H1 (cell line): ENCODE measurements around the gene DPP10. TPM values are rescaled to one million over a fixed set of nuclear protein-coding genes. Genes with fewer than 3 reads are reported as not detected.

Experiments used
- CTCF ChIA-PET: fragments of 300-600 bp; sonication (Branson Sonifier 250); formaldehyde crosslinking; loops from one replicate; lab custom pipeline; 2021; ENCODE audit not compliant: partially characterized antibody; lab: Charles Lee
- POLR2A ChIA-PET: fragments of 300-600 bp; sonication (Branson Sonifier 250); formaldehyde crosslinking; loops from one replicate; lab custom pipeline; 2021; ENCODE audit warnings: inconsistent platforms; ENCODE audit not compliant: partially characterized antibody; lab: Charles Lee
- DNase-seq, 2 experiments: peaks; one replicate each; pipeline versions ENCODE4 v3.0.0 to v3.0.0-alpha.2; 2010 to 2022; ENCODE audit warnings: low spot score in 2 of 2, low read depth in 1 of 2, mixed read lengths in 1 of 2
- FAIRE-seq: peaks from 2 replicates; lab custom pipeline; 2011; peaks lifted over from hg19 to GRCh38; lab: Jason Lieb, UNC
- H2AFZ ChIP-seq: 2 replicates; pipeline ENCODE4 v1.8.1; 2012; ENCODE audit warnings: low read length, inconsistent platforms
- H2AK5ac ChIP-seq: 2 replicates; pipeline ENCODE4 v1.6.1; 2013; ENCODE audit warnings: low read depth, low read length
- H2BK120ac ChIP-seq: replicated peaks from 2 replicates; pipeline ENCODE3; 2013; ENCODE audit warnings: low read depth, low read length, inconsistent platforms
- H2BK12ac ChIP-seq: 2 replicates; pipeline ENCODE4 v1.6.1; 2013; ENCODE audit warnings: low read depth, low read length
- H2BK15ac ChIP-seq: 2 replicates; pipeline ENCODE4 v1.6.1; 2013; ENCODE audit warnings: low read length
- H2BK20ac ChIP-seq: 2 replicates; pipeline ENCODE4 v1.6.1; 2013; ENCODE audit warnings: low read length
- H2BK5ac ChIP-seq: 2 replicates; pipeline ENCODE4 v1.6.1; 2013; ENCODE audit warnings: low read depth, low read length
- H3K14ac ChIP-seq: 2 replicates; pipeline ENCODE4 v1.6.1; 2013; ENCODE audit warnings: inconsistent platforms; ENCODE audit not compliant: insufficient read length
- H3K18ac ChIP-seq: 2 replicates; pipeline ENCODE4 v1.6.1; 2013; ENCODE audit warnings: low read length; ENCODE audit errors: extremely low read depth
- H3K23ac ChIP-seq: 2 replicates; pipeline ENCODE4 v1.6.1; 2013; ENCODE audit warnings: inconsistent platforms; ENCODE audit not compliant: insufficient read length
- H3K23me2 ChIP-seq: 2 replicates; pipeline ENCODE4 v1.6.1; 2013; ENCODE audit warnings: low read depth, low read length
- H3K27ac ChIP-seq: 2 replicates; pipeline ENCODE4 v1.6.1; 2011; ENCODE audit warnings: low read depth, low read length, inconsistent platforms
- H3K27me3 ChIP-seq, 4 experiments: replicated peaks in 1 of 4; 1 replicate in 1 of 4; 2 replicates in 3 of 4; pipeline versions ENCODE4 v1.6.1 to v1.8.1; 2011 to 2013; ENCODE audit warnings: low read length in 3 of 4, mild to moderate bottlenecking in 3 of 4, inconsistent platforms in 2 of 4, mixed read lengths in 2 of 4, moderate library complexity in 1 of 4; ENCODE audit not compliant: control insufficient read depth in 3 of 4, insufficient read depth in 3 of 4; ENCODE audit errors: extremely low read depth in 1 of 4
- H3K36me3 ChIP-seq, 4 experiments: 2 replicates each; pipeline versions ENCODE4 v1.6.1 to v1.8.1; 2011 to 2013; ENCODE audit warnings: mild to moderate bottlenecking in 4 of 4, low read length in 3 of 4, moderate library complexity in 2 of 4, control low read depth in 1 of 4, inconsistent platforms in 1 of 4; ENCODE audit not compliant: insufficient read depth in 4 of 4, control insufficient read depth in 2 of 4
- H3K4ac ChIP-seq: replicated peaks from 2 replicates; pipeline ENCODE3; 2013; ENCODE audit warnings: low read length, low read depth, mixed read lengths, inconsistent platforms; ENCODE audit not compliant: insufficient read length
- H3K4me1 ChIP-seq, 4 experiments: replicated peaks in 1 of 4; 1 replicate in 1 of 4; 2 replicates in 3 of 4; pipeline versions ENCODE4 v1.6.1 to v1.8.1; 2011 to 2013; ENCODE audit warnings: low read length in 3 of 4, inconsistent platforms in 2 of 4, mixed read lengths in 1 of 4; ENCODE audit not compliant: insufficient read depth in 4 of 4, control insufficient read depth in 3 of 4
- H3K4me2 ChIP-seq, 2 experiments: 2 replicates each; pipeline versions ENCODE4 v1.6.1 to v1.8.1; 2011 to 2013; ENCODE audit warnings: low read depth in 2 of 2, low read length in 2 of 2, control low read depth in 1 of 2, inconsistent platforms in 1 of 2, mild to moderate bottlenecking in 1 of 2; ENCODE audit not compliant: insufficient read depth in 1 of 2
- H3K4me3 ChIP-seq, 4 experiments: fragments of 200-600, 300-600 bp in 1 of 4; sonication (generic), shearing (Covaris generic), sonication (Bioruptor Twin) in 1 of 4; 2 replicates each; pipeline versions ENCODE4 v1.5.1 to v1.8.1; 2011 to 2016; ENCODE audit warnings: low read length in 4 of 4, low read depth in 3 of 4, control low read depth in 2 of 4, inconsistent platforms in 2 of 4, mild to moderate bottlenecking in 2 of 4, mixed read lengths in 1 of 4, moderate library complexity in 1 of 4; ENCODE audit not compliant: insufficient read depth in 2 of 4; ENCODE audit errors: extremely low read depth in 1 of 4
- H3K56ac ChIP-seq: replicated peaks from 2 replicates; pipeline ENCODE3; 2013; ENCODE audit warnings: low read depth, mild to moderate bottlenecking, mixed read lengths, low read length, inconsistent platforms; ENCODE audit not compliant: insufficient read length
- H3K79me1 ChIP-seq: 2 replicates; pipeline ENCODE4 v1.6.1; 2013; ENCODE audit warnings: low read depth, low read length, control low read depth
- H3K79me2 ChIP-seq, 2 experiments: 2 replicates each; pipeline versions ENCODE4 v1.6.1 to v1.8.1; 2012 to 2013; ENCODE audit warnings: low read length in 2 of 2, mild to moderate bottlenecking in 2 of 2, inconsistent platforms in 1 of 2; ENCODE audit not compliant: insufficient read depth in 2 of 2, control insufficient read depth in 1 of 2
- H3K9ac ChIP-seq, 4 experiments: replicated peaks in 1 of 4; 1 replicate in 1 of 4; 2 replicates in 3 of 4; pipeline versions ENCODE4 v1.6.1 to v1.8.1; 2011 to 2013; ENCODE audit warnings: low read depth in 3 of 4, low read length in 3 of 4, control low read depth in 2 of 4, mild to moderate bottlenecking in 2 of 4, moderate library complexity in 2 of 4, inconsistent platforms in 1 of 4; ENCODE audit errors: extremely low read depth in 1 of 4
- H3K9me3 ChIP-seq, 2 experiments: 2 replicates each; pipeline versions ENCODE4 v1.6.1 to v1.8.1; 2012 to 2013; ENCODE audit warnings: mild to moderate bottlenecking in 2 of 2, moderate library complexity in 2 of 2, control low read depth in 1 of 2, inconsistent platforms in 1 of 2, low read depth in 1 of 2, low read length in 1 of 2, mixed read lengths in 1 of 2; ENCODE audit not compliant: insufficient read depth in 2 of 2
- H4K20me1 ChIP-seq, 2 experiments: replicated peaks in 1 of 2; 2 replicates each; pipeline versions ENCODE3 to v1.8.1; 2011 to 2013; ENCODE audit warnings: inconsistent platforms in 2 of 2, low read length in 2 of 2, mild to moderate bottlenecking in 1 of 2; ENCODE audit not compliant: insufficient read depth in 2 of 2, control insufficient read depth in 1 of 2
- H4K5ac ChIP-seq: 2 replicates; pipeline ENCODE4 v1.6.1; 2013; ENCODE audit warnings: low read length, low read depth, mixed read lengths, inconsistent platforms; ENCODE audit not compliant: insufficient read length
- H4K8ac ChIP-seq: 2 replicates; pipeline ENCODE4 v1.8.0; 2013; ENCODE audit warnings: mild to moderate bottlenecking, moderate library complexity, low read length, inconsistent platforms; ENCODE audit not compliant: insufficient read depth; ENCODE audit errors: extremely low read depth
- H4K91ac ChIP-seq: replicated peaks from 2 replicates; pipeline ENCODE3; 2013; ENCODE audit warnings: low read length, mixed read lengths, inconsistent platforms; ENCODE audit not compliant: insufficient read length
- BCL11A ChIP-seq, 2 experiments: IDR thresholded peaks; one replicate each; pipeline ENCODE4 v1.6.1; 2011; ENCODE audit warnings: low read depth in 2 of 2, low read length in 2 of 2, mild to moderate bottlenecking in 2 of 2
- GABPA ChIP-seq: IDR thresholded peaks from 2 replicates; pipeline ENCODE4 v1.6.1; 2011; ENCODE audit warnings: mild to moderate bottlenecking, low read length, moderate library complexity, borderline replicate concordance; ENCODE audit not compliant: insufficient read depth
- RAD21 ChIP-seq, 2 experiments: IDR thresholded peaks in 1 of 2; conservative IDR thresholded peaks in 1 of 2; 2 replicates each; pipeline ENCODE4 v1.6.1; 2011; ENCODE audit warnings: low read depth in 2 of 2, low read length in 2 of 2, improper control_type of control experiment in 1 of 2, inconsistent platforms in 1 of 2, mild to moderate bottlenecking in 1 of 2, moderate library complexity in 1 of 2
- SIN3A ChIP-seq, 2 experiments: IDR thresholded peaks in 1 of 2; conservative IDR thresholded peaks in 1 of 2; 2 replicates each; pipeline ENCODE4 v1.6.1; 2011 to 2012; ENCODE audit warnings: low read length in 2 of 2, improper control_type of control experiment in 1 of 2, low read depth in 1 of 2, mild to moderate bottlenecking in 1 of 2
- TAF1 ChIP-seq: IDR thresholded peaks from 2 replicates; pipeline ENCODE4 v1.6.1; 2011; ENCODE audit warnings: mild to moderate bottlenecking, low read depth, low read length
- TCF12 ChIP-seq: IDR thresholded peaks from 2 replicates; pipeline ENCODE4 v1.6.1; 2011; ENCODE audit warnings: low read depth, mild to moderate bottlenecking, low read length
- polyA plus RNA-seq, 7 experiments: library from polyadenylated mRNA; depleted of rRNA in 3 of 7; stranded (reverse) in 5 of 7; unstranded in 2 of 7; fragments of >200 nt in 5 of 7; fragments of 200-250 nt in 2 of 7; gene quantifications; 1 replicate in 5 of 7; 2 replicates in 1 of 7; 4 replicates in 1 of 7; pipeline versions ENCODE4 v1.2.1 to v1.2.3, GENCODE V29; 2011 to 2013; ENCODE audit warnings: missing spikeins in 2 of 7, mixed read lengths in 2 of 7
- total RNA-seq: library from RNA; stranded (reverse); fragmentation: NEBNext Ultra II Directional; extraction: Animal tissue kit (Norgen Biotek cat#: 25700); gene quantifications from 2 replicates; pipeline ENCODE4 v1.2.1, GENCODE V29; 2021
- TF ChIP-seq, protein P1 (sequence below): IDR thresholded peaks from 2 replicates; pipeline ENCODE4 v1.6.1; 2012; ENCODE audit warnings: low read length, inconsistent platforms
- TF ChIP-seq, protein P2 (sequence below): IDR thresholded peaks from 2 replicates; pipeline ENCODE4 v1.6.1; 2011; ENCODE audit warnings: low read depth, mild to moderate bottlenecking, low read length; ENCODE audit not compliant: insufficient read depth
- TF ChIP-seq, protein P3 (sequence below): IDR thresholded peaks from 2 replicates; pipeline ENCODE4 v1.6.1; 2012; ENCODE audit warnings: inconsistent platforms

The DPP10 gene
- total and polyA plus RNA-seq, 2 of the 8 experiments (the other 6 are each of a cell fraction or from before 2014, with no cell fraction given) = 3.3 to 7.2 TPM

DNA sequence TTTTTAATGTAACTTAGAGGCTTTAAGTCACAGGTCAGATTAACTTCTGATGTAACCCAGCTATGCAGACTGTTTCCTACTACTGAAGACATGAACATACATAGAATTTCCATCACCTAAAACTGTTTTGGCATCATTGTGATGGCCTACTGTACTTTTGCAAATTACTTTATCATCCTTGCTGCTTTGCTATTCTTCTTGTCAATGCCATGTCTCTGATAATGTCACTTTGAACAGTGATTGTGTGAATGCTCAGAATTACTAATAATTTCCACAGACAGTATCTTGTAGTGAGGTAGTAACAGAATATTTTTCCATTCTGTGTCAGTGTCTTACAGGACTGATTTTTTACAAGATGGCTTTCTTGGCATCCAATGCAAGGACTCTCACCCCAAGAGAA is 663.5 kb downstream of the DPP10 start:
- Histone ChIP-seq H3K27me3 (no peaks in the 10 kb centered on the region), H3K23ac (no peak overlapping the region), H3K56ac (no peak overlapping the region), H4K20me1 (no peaks in the 10 kb centered on the region), H2AK5ac (no peak overlapping the region), H3K9ac (no peak overlapping the region), H3K79me2 (no peaks in the 10 kb centered on the region), H4K91ac (no peak overlapping the region), H2BK5ac (no peak overlapping the region), H3K9me3 (no peaks in the 10 kb centered on the region; a peak in 1 of 4 replicates), H2BK20ac (no peak overlapping the region), H3K4me2 (no peak overlapping the region), H3K18ac (no peak overlapping the region), H2AFZ (no peak overlapping the region), H3K4me3 (no peak overlapping the region), H3K4me1 (no peaks in the 10 kb centered on the region), H2BK15ac (no peak overlapping the region), H3K79me1 (no peaks in the 10 kb centered on the region), H3K4ac (no peak overlapping the region), H3K23me2 (no peaks in the 10 kb centered on the region), H4K5ac (no peak overlapping the region), H2BK12ac (no peak overlapping the region), H4K8ac (no peak overlapping the region), H3K14ac (no peak overlapping the region), H2BK120ac (no peak overlapping the region), H3K36me3 (no peaks in the 10 kb centered on the region), H3K27ac (no peak overlapping the region)
- no peak for DNase-seq
- TF ChIP-seq, protein P1, sequence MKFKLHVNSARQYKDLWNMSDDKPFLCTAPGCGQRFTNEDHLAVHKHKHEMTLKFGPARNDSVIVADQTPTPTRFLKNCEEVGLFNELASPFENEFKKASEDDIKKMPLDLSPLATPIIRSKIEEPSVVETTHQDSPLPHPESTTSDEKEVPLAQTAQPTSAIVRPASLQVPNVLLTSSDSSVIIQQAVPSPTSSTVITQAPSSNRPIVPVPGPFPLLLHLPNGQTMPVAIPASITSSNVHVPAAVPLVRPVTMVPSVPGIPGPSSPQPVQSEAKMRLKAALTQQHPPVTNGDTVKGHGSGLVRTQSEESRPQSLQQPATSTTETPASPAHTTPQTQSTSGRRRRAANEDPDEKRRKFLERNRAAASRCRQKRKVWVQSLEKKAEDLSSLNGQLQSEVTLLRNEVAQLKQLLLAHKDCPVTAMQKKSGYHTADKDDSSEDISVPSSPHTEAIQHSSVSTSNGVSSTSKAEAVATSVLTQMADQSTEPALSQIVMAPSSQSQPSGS = no peak
- TF ChIP-seq, protein P2, sequence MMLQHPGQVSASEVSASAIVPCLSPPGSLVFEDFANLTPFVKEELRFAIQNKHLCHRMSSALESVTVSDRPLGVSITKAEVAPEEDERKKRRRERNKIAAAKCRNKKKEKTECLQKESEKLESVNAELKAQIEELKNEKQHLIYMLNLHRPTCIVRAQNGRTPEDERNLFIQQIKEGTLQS = no peak
- no peak for TF ChIP-seq TAF1
- TF ChIP-seq, protein P3, sequence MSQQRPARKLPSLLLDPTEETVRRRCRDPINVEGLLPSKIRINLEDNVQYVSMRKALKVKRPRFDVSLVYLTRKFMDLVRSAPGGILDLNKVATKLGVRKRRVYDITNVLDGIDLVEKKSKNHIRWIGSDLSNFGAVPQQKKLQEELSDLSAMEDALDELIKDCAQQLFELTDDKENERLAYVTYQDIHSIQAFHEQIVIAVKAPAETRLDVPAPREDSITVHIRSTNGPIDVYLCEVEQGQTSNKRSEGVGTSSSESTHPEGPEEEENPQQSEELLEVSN = no peak
- no peak for TF ChIP-seq TCF12
- no peak for TF ChIP-seq GABPA
- TF ChIP-seq SIN3A (conservative IDR thresholded peaks at IDR 0.05 in 1 of 2, IDR thresholded peaks at IDR 0.05 in 1 of 2; ENCODE audit: low read depth in 1 of 2, low read length in 2 of 2) = no peak
- TF ChIP-seq RAD21 (IDR thresholded peaks at IDR 0.05 in 1 of 2, conservative IDR thresholded peaks at IDR 0.05 in 1 of 2; ENCODE audit: low read depth in 2 of 2, low read length in 2 of 2) = no peak
- TF ChIP-seq BCL11A (IDR thresholded peaks at IDR 0.05; ENCODE audit: low read depth in 2 of 2, low read length in 2 of 2) = no peak
- CTCF ChIA-PET = interaction anchor here (0.9 kb wide), 1 partner anchor 12 kb away, joined by 3 read pairs; no protein-coding TSS in a partner anchor
- POLR2A ChIA-PET = no interaction called here
- FAIRE-seq = no peak
